Left ventricle myocardium inferior (tissue), 1 donor: ENCODE data around the gene PARD3. TPM values are rescaled to one million over a fixed set of nuclear protein-coding genes. Genes with fewer than 3 reads are reported as not detected.
"Not testable (repeated sequence)": the region's sequence is repeated elsewhere in the genome, so short reads cannot be mapped to it uniquely, and the experiment has no call there.

Experiments used
- DNase-seq: peaks from one replicate; pipeline ENCODE4 v3.0.0-alpha.2; 2020
- H3K27ac ChIP-seq: fragments of 200-600 bp; replicated peaks from 2 replicates; pipeline ENCODE4 v1.8.0; 2021
- H3K27me3 ChIP-seq: fragments of 200-600 bp; 2 replicates; pipeline ENCODE4 v1.8.0; 2021; ENCODE audit warnings: low read depth
- H3K36me3 ChIP-seq: fragments of 200-600 bp; 2 replicates; pipeline ENCODE4 v1.8.0; 2021
- H3K4me1 ChIP-seq: fragments of 200-600 bp; 2 replicates; pipeline ENCODE4 v1.8.0; 2021
- H3K4me3 ChIP-seq: fragments of 200-600 bp; 2 replicates; pipeline ENCODE4 v1.8.0; 2021; ENCODE audit warnings: mild to moderate bottlenecking, moderate library complexity
- H3K9me3 ChIP-seq: fragments of 200-600 bp; replicated peaks from 2 replicates; pipeline ENCODE4 v1.8.0; 2021
- CTCF ChIP-seq: fragments of 200-600 bp; IDR thresholded peaks from 2 replicates; pipeline ENCODE4 v1.8.0; 2021; ENCODE audit warnings: antibody characterized with exemption, mild to moderate bottlenecking, borderline replicate concordance
- intact Hi-C: fragments of 100-400 bp; cut with micrococcal nuclease; formaldehyde crosslinking; loops from one replicate; pipeline ENCODE4 v1.11.0; 2022
- total RNA-seq: library from RNA; stranded (reverse); fragmentation: NEBNext Ultra II Directional; extraction: Animal tissue kit (Norgen Biotek cat#: 25700); gene quantifications from one replicate; pipeline ENCODE4 v1.2.1, GENCODE V29; 2021
- donor health status: DM: no; HTN: yes; CAD: no; lungs with severe emphysema.

The PARD3 gene
- total RNA-seq, 1 donor from 2014 or later = 29.6 TPM

GRCh38 chr10:34273340-34273739, 541.8 kb downstream of the PARD3 start:
- intact Hi-C loops = no loop called here
- Histone ChIP-seq H3K36me3 (peaks cover 5% of the 10 kb centered on the region), H3K4me3 (no peak overlapping the region)

GRCh38 chr10:34272316-34272715, 542.8 kb downstream of the PARD3 start:
- no peak for DNase-seq
- Histone ChIP-seq H3K27ac (no peak overlapping the region), H3K4me1 (no peaks in the 10 kb centered on the region), H3K36me3 (peaks cover 5% of the 10 kb centered on the region), H3K27me3 (no peaks in the 10 kb centered on the region), H3K9me3 (peaks cover 3% of the 10 kb centered on the region), H3K4me3 (no peak overlapping the region)
- TF ChIP-seq CTCF = no peak
- intact Hi-C loops = no loop called here

More at GRCh38 chr10:34273340-34273739, 541.8 kb downstream of the PARD3 start:
- Histone ChIP-seq H3K9me3 (peaks cover 3% of the 10 kb centered on the region), H3K27me3 (no peaks in the 10 kb centered on the region), H3K27ac (no peak overlapping the region), H3K4me1 (no peaks in the 10 kb centered on the region)
- TF ChIP-seq CTCF = no peak
- DNase-seq = no peak

- H3K4me3 ChIP-seq, intact Hi-C loops, H3K4me1 ChIP-seq, H3K27ac ChIP-seq, H3K36me3 ChIP-seq, DNase-seq, H3K9me3 ChIP-seq, H3K27me3 ChIP-seq: not testable (repeated sequence)
Measured at GRCh38 chr10:34268410-34268809, 546.7 kb downstream of the PARD3 start.

GRCh38 chr10:34262985-34263384, 552.1 kb downstream of the PARD3 start:
- H3K27me3 ChIP-seq = no peaks in the 10 kb centered on the region
- DNase-seq = no peak
- H3K27ac ChIP-seq = no peak overlapping the region
- H3K9me3 ChIP-seq = no peaks in the 10 kb centered on the region
- intact Hi-C loops = no loop called here
- no peaks in the 10 kb centered on the region for H3K36me3 ChIP-seq
- no peak overlapping the region for H3K4me3 ChIP-seq
- H3K4me1 ChIP-seq = no peaks in the 10 kb centered on the region
- TF ChIP-seq CTCF = no peak

GRCh38 chr10:34260904-34261303, 554.2 kb downstream of the PARD3 start:
- intact Hi-C loops = no loop called here
- no peak overlapping the region for H3K4me3 ChIP-seq
- no peak for DNase-seq
- H3K27me3 ChIP-seq = no peaks in the 10 kb centered on the region
- no peaks in the 10 kb centered on the region for H3K9me3 ChIP-seq
- no peaks in the 10 kb centered on the region for H3K4me1 ChIP-seq
- no peak for TF ChIP-seq CTCF
- no peaks in the 10 kb centered on the region for H3K36me3 ChIP-seq
- no peak overlapping the region for H3K27ac ChIP-seq

GRCh38 chr10:34256216-34256615, 558.9 kb downstream of the PARD3 start:
- Histone ChIP-seq H3K4me3 (no peak overlapping the region), H3K27me3 (no peaks in the 10 kb centered on the region), H3K27ac (no peak overlapping the region), H3K4me1 (peaks cover 10% of the 10 kb centered on the region), H3K9me3 (no peaks in the 10 kb centered on the region), H3K36me3 (no peaks in the 10 kb centered on the region)
- no peak for TF ChIP-seq CTCF
- intact Hi-C loops = no loop called here
- no peak for DNase-seq
